Measurements from ENCODE around the gene CD99L2.
"Not testable (repeated sequence)": the region's sequence is repeated elsewhere in the genome, so short reads cannot be mapped to it uniquely, and the experiment has no call there.

Gene CD99L2

GRCh38 chrX:150849996-150850720 lies 48.3 kb downstream of the CD99L2 start:
- no peak for DNase-seq (ENCODE audit: low spot score)

GRCh38 chrX:150849486-150849885 lies 49.0 kb downstream of the CD99L2 start:
- DNase-seq (ENCODE audit: low spot score) = no peak

GRCh38 chrX:150848914-150849365 lies 49.5 kb downstream of the CD99L2 start:
- no peak for DNase-seq (ENCODE audit: low spot score)

- no peak for DNase-seq (ENCODE audit: low spot score)
Measured at GRCh38 chrX:150847088-150847487, 51.4 kb downstream of the CD99L2 start.

GRCh38 chrX:150846130-150846529 lies 52.3 kb downstream of the CD99L2 start:
- DNase-seq (ENCODE audit: low spot score) = no peak

- DNase-seq (ENCODE audit: low spot score) = no peak
Measured at GRCh38 chrX:150845091-150845490, 53.4 kb downstream of the CD99L2 start.

GRCh38 chrX:150844016-150844415 lies 54.5 kb downstream of the CD99L2 start:
- no peak for DNase-seq (ENCODE audit: low spot score)

- DNase-seq (ENCODE audit: low spot score) = no peak
Measured at GRCh38 chrX:150842198-150842685, 56.2 kb downstream of the CD99L2 start.

GRCh38 chrX:150841456-150842197 lies 56.8 kb downstream of the CD99L2 start:
- no peak for DNase-seq (ENCODE audit: low spot score)

- no peak for DNase-seq (ENCODE audit: low spot score)
Measured at GRCh38 chrX:150837845-150838244, 60.6 kb downstream of the CD99L2 start.

- DNase-seq (ENCODE audit: low spot score) = no peak
Measured at GRCh38 chrX:150834695-150835094, 63.8 kb downstream of the CD99L2 start.

GRCh38 chrX:150833454-150834056 lies 64.9 kb downstream of the CD99L2 start:
- no peak for DNase-seq (ENCODE audit: low spot score)

GRCh38 chrX:150831863-150832262 lies 66.6 kb downstream of the CD99L2 start:
- no peak for DNase-seq (ENCODE audit: low spot score)

- DNase-seq (ENCODE audit: low spot score) = no peak
Measured at GRCh38 chrX:150828785-150829184, 69.7 kb downstream of the CD99L2 start.

GRCh38 chrX:150824352-150824751 lies 74.1 kb downstream of the CD99L2 start:
- DNase-seq (ENCODE audit: low spot score) = not testable (repeated sequence)

GRCh38 chrX:150823826-150824225 lies 74.6 kb downstream of the CD99L2 start:
- not testable (repeated sequence) for DNase-seq (ENCODE audit: low spot score)

GRCh38 chrX:150821971-150822370 lies 76.5 kb downstream of the CD99L2 start:
- no peak for DNase-seq (ENCODE audit: low spot score)

- DNase-seq (ENCODE audit: low spot score) = no peak
Measured at GRCh38 chrX:150813922-150814321, 84.5 kb downstream of the CD99L2 start.

GRCh38 chrX:150806827-150807226 lies 91.6 kb downstream of the CD99L2 start:
- no peak for DNase-seq (ENCODE audit: low spot score)

GRCh38 chrX:150805736-150806135 lies 92.7 kb downstream of the CD99L2 start:
- DNase-seq (ENCODE audit: low spot score) = no peak

- no peak for DNase-seq (ENCODE audit: low spot score)
Measured at GRCh38 chrX:150792949-150793527, 105.4 kb downstream of the CD99L2 start.

- DNase-seq (ENCODE audit: low spot score) = no peak
Measured at GRCh38 chrX:150790021-150790420, 108.4 kb downstream of the CD99L2 start.

Measured in ecto neural progenitor cell (in vitro differentiated cells).